HAP-1 (cell line): ENCODE results near the gene IL36RN.
A peak's percentile ranks its signal among the peaks of the same experiment; 100 is the strongest.

ENCODE experiments used
- DNase-seq, 2 experiments: peaks; one replicate each; pipeline ENCODE4 v3.0.0-alpha.2; 2016 to 2020; ENCODE audit warnings: low spot score in 2 of 2
- H3K27me3 ChIP-seq: fragments of 250-450 bp; sonication (Bioruptor Pico); 2 replicates; pipeline ENCODE4 v1.5.1; 2020; ENCODE audit warnings: low read depth, mild to moderate bottlenecking, moderate library complexity
- H3K36me3 ChIP-seq: fragments of 250-450 bp; sonication (Bioruptor Pico); replicated peaks from 2 replicates; pipeline ENCODE4 v1.5.1; 2020; ENCODE audit warnings: mild to moderate bottlenecking
- H3K4me1 ChIP-seq: fragments of 250-450 bp; sonication (Bioruptor Pico); 2 replicates; pipeline ENCODE4 v1.5.1; 2020; ENCODE audit warnings: mild to moderate bottlenecking
- H3K4me3 ChIP-seq: fragments of 250-450 bp; sonication (Bioruptor Pico); 2 replicates; pipeline ENCODE4 v1.5.1; 2020; ENCODE audit warnings: mild to moderate bottlenecking, moderate library complexity
- H3K9me3 ChIP-seq: fragments of 250-450 bp; sonication (Bioruptor Pico); 2 replicates; pipeline ENCODE4 v1.5.1; 2020; ENCODE audit warnings: mild to moderate bottlenecking, moderate library complexity
- in situ Hi-C: fragments of 300-500 bp; cut with MboI; formaldehyde crosslinking; loops from 3 replicates; pipeline ENCODE4 v1.14.3; 2020; ENCODE audit warnings: low sequenced_read_pairs, inconsistent platforms, mixed read lengths

Gene IL36RN

GRCh38 chr2:113072584-113072983 lies 13.6 kb downstream of the IL36RN start:
- in situ Hi-C loops: no loop called here
- H3K4me1 ChIP-seq: no peaks in the 10 kb centered on the region
- no peaks in the 10 kb centered on the region for H3K9me3 ChIP-seq
- H3K36me3 ChIP-seq: no peaks in the 10 kb centered on the region
- H3K4me3 ChIP-seq: no peak overlapping the region
- no peaks in the 10 kb centered on the region for H3K27me3 ChIP-seq
- DNase-seq: no peak

GRCh38 chr2:113073325-113073834 lies 14.4 kb downstream of the IL36RN start:
- no peak overlapping the region for H3K4me3 ChIP-seq
- no peaks in the 10 kb centered on the region for H3K27me3 ChIP-seq
- H3K36me3 ChIP-seq: no peaks in the 10 kb centered on the region
- in situ Hi-C loops: no loop called here
- H3K9me3 ChIP-seq: no peaks in the 10 kb centered on the region
- no peaks in the 10 kb centered on the region for H3K4me1 ChIP-seq
- DNase-seq: no peak

- Histone ChIP-seq H3K4me1 (no peaks in the 10 kb centered on the region), H3K36me3 (no peaks in the 10 kb centered on the region), H3K4me3 (no peak overlapping the region), H3K27me3 (no peaks in the 10 kb centered on the region), H3K9me3 (no peaks in the 10 kb centered on the region)
- no peak for DNase-seq
- in situ Hi-C loops: no loop called here
Measured at GRCh38 chr2:113075030-113075429, 16.0 kb downstream of the IL36RN start.

- Histone ChIP-seq H3K9me3 (no peaks in the 10 kb centered on the region), H3K4me3 (no peak overlapping the region), H3K4me1 (no peaks in the 10 kb centered on the region), H3K36me3 (no peaks in the 10 kb centered on the region), H3K27me3 (no peaks in the 10 kb centered on the region)
- DNase-seq: no peak
- in situ Hi-C loops: no loop called here
Measured at GRCh38 chr2:113075600-113075999, 16.6 kb downstream of the IL36RN start.

GRCh38 chr2:113076954-113077669 lies 18.1 kb downstream of the IL36RN start:
- Histone ChIP-seq H3K27me3 (no peaks in the 10 kb centered on the region), H3K4me3 (no peak overlapping the region), H3K4me1 (no peaks in the 10 kb centered on the region), H3K36me3 (no peaks in the 10 kb centered on the region), H3K9me3 (no peaks in the 10 kb centered on the region)
- in situ Hi-C loops: no loop called here
- DNase-seq: no peak

GRCh38 chr2:113077921-113078320 lies 18.9 kb downstream of the IL36RN start:
- no peak for DNase-seq
- Histone ChIP-seq H3K4me1 (no peaks in the 10 kb centered on the region), H3K36me3 (no peaks in the 10 kb centered on the region), H3K9me3 (no peaks in the 10 kb centered on the region), H3K27me3 (no peaks in the 10 kb centered on the region), H3K4me3 (no peak overlapping the region)
- in situ Hi-C loops: no loop called here

- Histone ChIP-seq H3K4me1 (no peaks in the 10 kb centered on the region), H3K27me3 (no peaks in the 10 kb centered on the region), H3K9me3 (no peaks in the 10 kb centered on the region), H3K4me3 (no peak overlapping the region), H3K36me3 (no peaks in the 10 kb centered on the region)
- in situ Hi-C loops: no loop called here
- DNase-seq: no peak
Measured at GRCh38 chr2:113078350-113078839, 19.4 kb downstream of the IL36RN start.

- no peaks in the 10 kb centered on the region for H3K27me3 ChIP-seq
- H3K36me3 ChIP-seq: no peaks in the 10 kb centered on the region
- in situ Hi-C loops: no loop called here
- H3K9me3 ChIP-seq: no peaks in the 10 kb centered on the region
- peak in 1 of 2 experiments; percentile 15 for DNase-seq
- no peak overlapping the region for H3K4me3 ChIP-seq
- no peaks in the 10 kb centered on the region for H3K4me1 ChIP-seq
Measured at GRCh38 chr2:113079131-113079530, 20.1 kb downstream of the IL36RN start.

GRCh38 chr2:113080134-113080533 lies 21.1 kb downstream of the IL36RN start:
- Histone ChIP-seq H3K9me3 (no peaks in the 10 kb centered on the region), H3K27me3 (no peaks in the 10 kb centered on the region), H3K36me3 (no peaks in the 10 kb centered on the region), H3K4me3 (no peak overlapping the region), H3K4me1 (no peaks in the 10 kb centered on the region)
- in situ Hi-C loops: no loop called here
- DNase-seq: peak; percentile 11 to 65

- Histone ChIP-seq H3K36me3 (no peaks in the 10 kb centered on the region), H3K4me3 (no peak overlapping the region), H3K27me3 (no peaks in the 10 kb centered on the region), H3K4me1 (no peaks in the 10 kb centered on the region), H3K9me3 (no peaks in the 10 kb centered on the region)
- no peak for DNase-seq
- in situ Hi-C loops: no loop called here
Measured at GRCh38 chr2:113081488-113082210, 22.7 kb downstream of the IL36RN start.

GRCh38 chr2:113083296-113083695 lies 24.3 kb downstream of the IL36RN start:
- in situ Hi-C loops: no loop called here
- H3K9me3 ChIP-seq: no peaks in the 10 kb centered on the region
- no peaks in the 10 kb centered on the region for H3K36me3 ChIP-seq
- H3K4me3 ChIP-seq: no peak overlapping the region
- DNase-seq: no peak
- H3K4me1 ChIP-seq: no peaks in the 10 kb centered on the region
- no peaks in the 10 kb centered on the region for H3K27me3 ChIP-seq

- in situ Hi-C loops: no loop called here
- no peaks in the 10 kb centered on the region for H3K27me3 ChIP-seq
- no peaks in the 10 kb centered on the region for H3K9me3 ChIP-seq
- H3K36me3 ChIP-seq: no peaks in the 10 kb centered on the region
- no peak overlapping the region for H3K4me3 ChIP-seq
- no peak for DNase-seq
- no peaks in the 10 kb centered on the region for H3K4me1 ChIP-seq
Measured at GRCh38 chr2:113084249-113085000, 25.4 kb downstream of the IL36RN start.

- in situ Hi-C loops: no loop called here
- Histone ChIP-seq H3K27me3 (no peaks in the 10 kb centered on the region), H3K4me1 (no peaks in the 10 kb centered on the region), H3K4me3 (no peak overlapping the region), H3K9me3 (no peaks in the 10 kb centered on the region), H3K36me3 (no peaks in the 10 kb centered on the region)
- DNase-seq: no peak
Measured at GRCh38 chr2:113085542-113085941, 26.5 kb downstream of the IL36RN start.
